SK-MEL-5 (cell line): Measurements from ENCODE around the gene KCNJ6. TPM values are rescaled to one million over a fixed set of nuclear protein-coding genes. Genes with fewer than 3 reads are reported as not detected.
"Not testable (repeated sequence)": the region's sequence is repeated elsewhere in the genome, so short reads cannot be mapped to it uniquely, and the experiment has no call there.

ENCODE experiments used
- DNase-seq: peaks from one replicate; pipeline ENCODE4 v3.0.0-alpha.2; 2016; ENCODE audit warnings: low read depth, low spot score
- in situ Hi-C: cut with HindIII; loops from 2 replicates; pipeline ENCODE4 v1.10.0; 2016; ENCODE audit warnings: low sequenced_read_pairs, high pct_unique_total_duplicates, low pct_unique_long_range_greater_than_20kb
- polyA plus RNA-seq, 2 experiments: library from polyadenylated mRNA; depleted of rRNA; stranded (reverse); fragments of >200 nt; gene quantifications; 2 replicates each; pipeline ENCODE4 v1.2.3, GENCODE V29; 2015
- total RNA-seq: library from RNA; depleted of rRNA; stranded (reverse); fragments of >200 nt; shearing (Covaris generic); gene quantifications from 2 replicates; pipeline ENCODE4 v1.2.3, GENCODE V29; 2014; rRNA removed

KCNJ6 gene
- total RNA-seq = not detected in 2 replicates
- polyA plus RNA-seq (2015; cell fraction: cytosol; rRNA removed) = not detected in 2 replicates
- not detected in 2 replicates for polyA plus RNA-seq (2015; cell fraction: nucleus; rRNA removed)

DNA sequence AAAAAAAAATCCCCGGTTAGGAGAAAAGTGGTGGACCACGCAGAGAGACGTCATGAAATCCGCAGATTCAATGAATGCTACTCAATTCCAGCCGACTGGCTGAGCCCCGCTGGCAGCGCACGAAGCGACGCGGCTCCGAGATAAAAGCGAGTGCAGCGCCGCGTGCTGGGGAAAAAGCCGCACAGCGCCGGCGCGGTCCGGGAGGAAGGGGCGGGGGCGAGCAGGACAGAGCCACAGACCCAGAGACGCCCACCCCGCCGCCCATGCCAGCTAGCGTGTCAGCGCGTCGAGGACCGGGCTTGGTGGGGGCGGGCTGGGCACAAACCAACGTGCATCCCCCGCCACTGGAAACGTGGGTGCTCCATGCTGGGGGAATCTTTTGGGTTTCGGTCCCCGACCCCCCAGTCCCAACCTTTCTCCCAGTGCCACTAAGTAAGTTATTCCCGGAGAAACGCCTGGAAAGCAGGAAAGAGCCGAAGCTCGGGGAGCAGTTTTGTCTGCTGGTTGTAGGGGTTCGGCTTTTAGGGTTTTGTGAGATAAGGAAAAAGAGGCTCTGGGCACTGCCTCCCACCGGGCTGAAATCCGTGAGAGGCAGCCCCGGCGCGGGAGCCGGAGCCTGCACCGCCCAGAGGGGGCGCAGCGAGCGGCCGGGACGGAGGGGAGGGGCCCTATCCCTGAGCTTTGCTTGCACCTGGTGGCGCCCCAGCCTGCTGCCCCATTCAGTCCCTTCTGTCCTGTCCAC lies at the start of gene KCNJ6:
TSS of gene KCNJ6 (minus strand) at position 148 of the 742 bp plus-strand sequence. CDS start 75,775 bp downstream, outside the sequence.
- in situ Hi-C loops = no loop called here
- peak; percentile 49 for DNase-seq

- in situ Hi-C loops = no loop called here
- DNase-seq = no peak
These were observed 49.0 kb upstream of the KCNJ6 start for GRCh38 chr21:37965088-37965805.

- in situ Hi-C loops = no loop called here
- DNase-seq = no peak
These were observed 42.3 kb upstream of the KCNJ6 start for GRCh38 chr21:37958537-37958936.

- in situ Hi-C loops = no loop called here
- no peak for DNase-seq
These were observed 40.5 kb upstream of the KCNJ6 start for GRCh38 chr21:37956772-37957171.

DNA sequence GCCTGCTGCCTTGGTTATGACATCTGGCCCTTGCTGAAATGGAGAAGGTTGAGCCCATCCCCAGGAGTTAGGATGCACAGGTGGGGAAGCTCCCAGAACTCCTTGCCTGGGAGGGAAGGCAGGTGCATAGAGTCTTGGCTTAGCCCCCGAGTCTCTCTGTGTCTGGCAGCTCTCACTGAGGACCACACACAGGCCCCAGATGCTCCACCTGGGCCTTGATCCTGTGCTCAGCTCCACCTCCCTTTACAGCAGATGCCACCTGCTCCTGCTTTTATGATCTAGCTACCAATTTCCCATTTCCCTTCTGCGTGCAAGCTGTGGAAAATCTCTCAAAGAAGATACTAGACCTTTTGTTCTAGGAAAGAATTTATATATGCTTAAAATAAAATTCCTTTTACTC lies 28.8 kb upstream of the KCNJ6 start:
- in situ Hi-C loops = no loop called here
- DNase-seq = no peak

- no peak for DNase-seq
- in situ Hi-C loops = no loop called here
These were observed 28.2 kb upstream of the KCNJ6 start for GRCh38 chr21:37944496-37944895.

- DNase-seq = no peak
- in situ Hi-C loops = no loop called here
These were observed 24.4 kb upstream of the KCNJ6 start for GRCh38 chr21:37940691-37941090.

DNA sequence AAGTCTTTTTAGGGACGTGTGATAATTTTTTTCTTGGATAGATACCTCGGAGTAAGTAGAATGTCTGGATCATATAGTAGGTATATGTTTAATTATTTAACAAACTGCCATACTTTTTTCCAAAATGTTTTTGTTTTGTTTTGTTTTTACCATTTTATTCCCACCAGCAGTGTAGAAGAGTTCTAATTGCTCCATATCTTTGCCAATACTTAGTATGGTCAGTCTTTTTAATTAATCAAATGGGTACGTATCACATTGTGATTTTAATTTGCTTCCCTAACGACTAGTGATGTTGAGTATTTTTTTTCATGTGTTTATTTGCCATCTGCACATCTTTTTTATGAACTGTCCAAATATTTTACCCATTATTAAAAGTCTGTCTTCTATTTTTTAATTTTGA lies 23.6 kb upstream of the KCNJ6 start:
- DNase-seq = no peak
- in situ Hi-C loops = no loop called here

- in situ Hi-C loops = no loop called here
- no peak for DNase-seq
These were observed 23.0 kb upstream of the KCNJ6 start for GRCh38 chr21:37939251-37939650.

DNA sequence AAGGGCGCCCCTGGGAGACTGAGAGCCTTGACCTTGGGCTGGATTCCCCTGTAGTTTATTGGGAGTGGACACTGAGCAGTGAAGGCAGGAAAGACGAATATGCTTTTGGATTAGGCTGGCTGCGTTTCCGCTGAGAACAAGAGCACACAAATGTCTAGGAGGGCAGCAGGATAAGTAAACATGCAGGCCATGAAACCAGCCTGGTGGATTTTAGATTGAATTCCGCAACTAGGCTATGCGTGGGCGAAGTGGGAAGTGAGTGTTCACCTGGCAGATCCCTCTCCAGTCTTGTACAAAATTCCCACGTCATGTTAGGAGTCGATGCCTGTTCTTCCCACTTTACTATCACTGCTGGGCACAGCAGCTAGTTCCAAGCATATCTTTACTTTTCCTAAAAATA lies 21.4 kb upstream of the KCNJ6 start:
- in situ Hi-C loops = no loop called here
- DNase-seq = no peak

- no peak for DNase-seq
- in situ Hi-C loops = no loop called here
These were observed 19.9 kb upstream of the KCNJ6 start for GRCh38 chr21:37936010-37936785.

DNA sequence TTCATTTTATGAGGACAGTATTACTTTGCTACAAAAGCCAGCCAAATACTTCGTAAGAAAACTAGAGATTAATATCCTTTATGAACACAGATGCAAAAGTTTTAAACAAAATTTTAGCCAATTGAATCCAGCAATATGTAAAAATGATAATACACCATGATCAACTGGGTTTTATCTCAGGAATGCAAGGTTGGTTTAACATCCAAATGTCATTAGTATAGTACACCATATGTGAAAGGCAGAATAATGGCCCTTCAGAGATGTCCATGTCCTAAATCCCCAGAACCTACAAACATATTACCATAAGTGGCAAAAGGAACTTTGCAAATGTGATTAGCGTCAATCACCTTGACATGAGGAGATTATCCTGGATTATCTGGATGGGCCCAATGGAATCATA lies 16.7 kb upstream of the KCNJ6 start:
- no peak for DNase-seq
- in situ Hi-C loops = no loop called here

DNA sequence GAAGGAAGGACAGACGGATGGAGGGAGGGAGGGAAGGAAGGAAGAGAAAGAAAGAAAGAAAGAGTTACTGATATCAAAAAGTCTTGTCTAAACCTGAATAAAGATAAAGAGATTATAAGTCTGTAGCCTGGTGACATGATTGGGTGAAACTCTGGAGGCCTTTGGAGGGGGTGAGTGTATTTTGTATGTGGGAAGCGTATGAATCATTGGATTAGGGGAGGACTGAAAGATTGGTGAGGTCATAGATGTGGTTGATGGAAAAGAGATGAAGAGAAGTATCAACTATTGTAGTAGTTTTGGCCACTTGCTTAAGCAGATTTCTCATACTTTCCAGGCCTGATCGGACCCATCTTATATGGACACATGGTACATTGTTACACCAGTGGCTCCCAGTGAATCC lies 11.5 kb upstream of the KCNJ6 start:
- in situ Hi-C loops = no loop called here

DNA sequence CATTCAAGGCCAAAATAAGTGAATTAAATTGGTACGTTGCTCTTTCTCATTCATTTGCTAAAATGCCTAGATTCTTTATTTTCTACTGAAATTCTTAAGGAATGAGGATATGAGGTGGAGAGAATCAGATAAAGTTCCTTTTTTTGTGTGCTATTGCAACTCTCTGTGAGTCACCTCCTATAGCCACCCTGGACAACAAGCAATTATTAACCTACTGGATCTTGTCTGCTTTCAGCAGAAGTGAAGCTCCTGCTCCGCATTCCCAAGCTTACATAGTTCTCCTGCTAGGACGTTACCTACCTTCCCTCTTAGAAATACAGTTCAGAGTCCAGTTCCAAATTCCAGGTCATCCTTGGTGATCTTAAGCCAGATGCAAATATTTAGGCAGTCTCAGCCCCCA lies 4.8 kb upstream of the KCNJ6 start:
- no peak for DNase-seq

More for the DNA sequence above, 11.5 kb upstream of the KCNJ6 start:
- no peak for DNase-seq

DNA sequence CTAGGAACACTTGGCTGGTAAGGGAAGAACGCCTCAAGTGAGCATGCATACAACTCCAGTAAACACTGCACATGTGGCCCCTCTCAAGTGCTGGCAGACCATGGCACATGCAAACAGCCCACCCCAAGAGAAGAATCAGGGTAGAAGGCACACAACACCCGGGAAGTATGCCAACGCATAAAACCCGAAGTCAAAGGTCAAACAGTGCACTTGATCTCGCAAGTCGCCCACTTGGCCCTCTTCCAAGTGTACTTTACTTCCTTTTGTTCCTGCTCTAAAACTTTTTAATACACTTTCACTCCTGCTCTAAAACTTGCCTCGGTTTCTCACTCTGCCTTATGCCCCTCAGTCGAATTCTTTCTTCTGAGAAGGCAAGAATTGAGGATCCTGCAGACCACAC lies 4.0 kb upstream of the KCNJ6 start:
- DNase-seq, in situ Hi-C loops: not testable (repeated sequence)

More for the DNA sequence above, 4.8 kb upstream of the KCNJ6 start:
- in situ Hi-C loops = no loop called here

DNA sequence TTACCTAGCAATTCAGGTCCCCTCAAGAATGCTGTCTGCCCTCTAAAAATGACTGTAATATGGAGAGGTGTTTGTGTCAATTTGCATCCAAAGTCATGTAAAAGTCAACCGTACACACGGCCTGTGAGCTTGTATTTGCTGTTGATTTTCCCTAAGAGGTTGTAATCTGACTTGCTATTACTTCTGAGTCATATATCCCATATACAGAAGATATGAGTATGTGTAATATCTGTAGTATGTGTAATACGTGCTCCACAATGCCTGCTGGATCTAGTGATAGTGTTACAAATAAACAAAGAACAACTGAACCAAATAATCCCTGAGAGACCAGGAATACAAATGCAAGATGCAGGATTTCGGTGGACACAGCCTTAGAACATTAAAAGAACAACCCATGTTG lies 1.4 kb upstream of the KCNJ6 start:
- DNase-seq = no peak
- in situ Hi-C loops = no loop called here

- DNase-seq = no peak
- in situ Hi-C loops = no loop called here
These were observed 332 bp downstream of the KCNJ6 start for GRCh38 chr21:37915941-37916309.

DNA sequence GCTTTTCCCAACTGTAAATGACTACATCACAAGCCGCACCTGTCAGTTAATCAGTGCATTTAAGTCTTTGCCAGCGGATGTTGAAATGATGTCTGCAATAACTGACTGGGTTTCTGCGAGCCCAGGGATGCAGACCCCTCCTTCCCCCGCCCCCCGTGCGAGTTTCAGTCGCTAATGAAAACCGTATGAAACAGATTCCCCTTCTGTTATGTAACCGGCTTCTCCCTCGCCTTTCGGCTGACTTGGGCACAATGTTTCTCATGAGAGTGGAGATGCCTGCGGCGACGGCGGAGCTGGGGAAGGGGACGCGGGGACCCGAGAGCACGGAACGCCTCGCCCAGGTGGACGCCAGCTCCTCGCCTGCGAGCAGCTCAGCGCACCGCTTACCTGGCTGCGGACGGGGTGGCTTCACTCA lies 753 bp downstream of the KCNJ6 start:
- no peak for DNase-seq
- in situ Hi-C loops = no loop called here
